PC-9 (cell line): ENCODE measurements around the gene ACTR5.

ENCODE experiments used
- CTCF ChIP-seq: fragments of 200-600 bp; sonication (generic); conservative IDR thresholded peaks from 2 replicates; pipeline ENCODE4 v1.6.1; 2017; ENCODE audit warnings: mixed run types, antibody characterized with exemption, mild to moderate bottlenecking, moderate library complexity
- EZH2 ChIP-seq: fragments of 200-600 bp; sonication (generic); IDR thresholded peaks from 2 replicates; pipeline ENCODE4 v1.8.0; 2017; ENCODE audit warnings: antibody characterized with exemption, low read depth

GRCh38 chr20:38791291-38791690 is 43.0 kb downstream of the ACTR5 start:
- TF ChIP-seq CTCF = no peak
- no peak for TF ChIP-seq EZH2
